ENCODE results near the gene CPED1. TPM values are rescaled to one million over a fixed set of nuclear protein-coding genes. Genes with fewer than 3 reads are reported as not detected.

CPED1 gene
- 0.23 and 0.28 TPM in 2 replicates for total RNA-seq

GRCh38 chr7:120988591-120989256 is at the start of gene CPED1:
TSS of gene CPED1 (plus strand) at chr7:120988711. CDS start at chr7:120989622, 911 bp downstream.

DNA sequence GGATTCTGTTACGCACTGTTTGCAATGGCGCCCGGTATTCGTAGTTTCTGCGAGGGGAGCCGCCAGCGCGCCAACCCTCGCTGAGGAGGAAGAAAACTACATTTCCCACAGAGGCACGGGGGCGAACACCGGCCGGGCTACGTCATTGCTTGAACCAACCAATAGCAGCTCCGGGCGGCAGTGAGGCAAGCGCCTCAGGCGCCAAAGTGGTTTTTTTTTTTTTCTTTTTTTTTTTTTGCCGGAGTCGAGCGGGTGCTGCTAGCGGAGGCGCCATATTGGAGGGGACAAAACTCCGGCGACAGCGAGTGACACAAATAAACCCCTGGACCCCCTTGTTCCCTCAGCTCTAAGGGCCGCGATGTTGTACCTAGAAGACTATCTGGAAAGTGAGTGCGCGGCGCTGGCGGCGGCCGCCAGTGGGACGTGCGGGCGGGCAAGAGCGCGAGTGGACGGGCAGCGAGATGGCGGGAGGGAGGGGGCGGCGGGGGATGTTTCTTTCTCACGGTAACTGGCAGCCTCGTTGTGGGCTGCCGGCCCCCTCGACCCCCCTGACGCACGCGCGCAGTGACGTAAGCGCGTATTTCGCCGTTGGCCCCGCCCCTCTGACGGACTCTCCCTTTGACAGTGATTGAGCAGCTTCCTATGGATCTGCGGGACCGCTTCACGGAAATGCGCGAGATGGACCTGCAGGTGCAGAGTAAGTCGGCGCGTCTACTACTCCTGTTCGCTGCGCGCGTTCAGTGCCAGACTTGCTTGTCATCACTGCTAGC is 37.8 kb upstream of the CPED1 start, which contains the start of gene ING3:
TSS of gene ING3 (plus strand) at position 239 of the 770 bp plus-strand sequence. CDS start at position 359, 120 bp downstream.

DNA sequence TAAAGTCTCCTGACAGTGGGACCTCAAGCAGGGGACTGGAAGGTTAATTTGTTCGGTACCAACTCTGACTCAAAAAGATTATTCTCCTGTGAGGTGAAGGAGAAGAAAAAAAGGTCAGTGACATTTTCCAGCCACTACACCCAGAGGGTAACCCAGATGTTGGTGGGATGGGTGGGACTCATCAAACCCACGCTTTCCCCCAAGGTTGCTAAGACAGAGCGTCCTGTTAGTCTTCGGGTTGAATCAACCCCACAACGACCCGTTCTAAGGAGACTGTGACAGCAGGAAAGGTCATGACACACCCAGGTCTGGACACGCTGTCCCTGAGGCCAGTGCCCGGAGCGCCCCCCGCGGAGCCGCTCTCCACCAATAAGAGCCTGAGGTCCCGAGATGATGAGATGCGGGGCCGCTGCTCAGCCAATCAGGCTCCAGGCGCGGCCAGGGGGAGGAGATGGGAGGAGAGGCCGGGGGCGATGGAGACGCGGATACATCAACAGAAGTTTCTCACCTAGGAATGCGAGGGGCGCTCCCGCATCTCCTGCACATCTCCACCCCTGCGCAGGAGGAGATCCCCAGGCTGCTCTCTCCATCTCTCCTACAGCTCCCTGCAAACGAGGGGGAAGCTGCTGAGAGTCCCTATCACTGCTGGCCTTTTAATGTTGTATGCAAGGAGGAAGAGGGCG is 340.1 kb downstream of the CPED1 start, which contains the start of gene WNT16:
TSS of gene WNT16 (plus strand) at position 493 of the 683 bp plus-strand sequence. CDS start 293 bp downstream, outside the sequence.

Other genes with a start within 250 kb of the CPED1 start
- 2.5 and 2.9 TPM in 2 replicates for gene TSPAN12, start 130.6 kb upstream of the CPED1 start, total RNA-seq
- gene ING3, start 37.9 kb upstream of the CPED1 start, total RNA-seq, result 3.3 and 6.3 TPM in 2 replicates